Smooth muscle cell (in vitro differentiated cells): ENCODE data around the gene OTOF. TPM values are rescaled to one million over a fixed set of nuclear protein-coding genes. Genes with fewer than 3 reads are reported as not detected.

Source experiments
- DNase-seq: peaks from one replicate; lab custom pipeline; 2025; ENCODE audit not compliant: unreplicated experiment; lab: John Stamatoyannopoulos, UW
- H2AFZ ChIP-seq: fragments of 200-600 bp; sonication (generic); 2 replicates; pipeline ENCODE4 v1.6.0; 2016; ENCODE audit warnings: antibody characterized with exemption, low read depth, mild to moderate bottlenecking
- H3F3A ChIP-seq: fragments of 200-600 bp; sonication (generic); 2 replicates; pipeline ENCODE4 v1.6.0; 2017; ENCODE audit warnings: antibody characterized with exemption, low read depth
- H3K27ac ChIP-seq: fragments of 200-600 bp; sonication (generic); 2 replicates; pipeline ENCODE4 v1.5.1; 2016; ENCODE audit warnings: low read depth, mild to moderate bottlenecking
- H3K27me3 ChIP-seq: fragments of 200-600 bp; sonication (generic); 2 replicates; pipeline ENCODE4 v1.6.1; 2016; ENCODE audit warnings: low read depth, mild to moderate bottlenecking
- H3K36me3 ChIP-seq: fragments of 200-600 bp; sonication (generic); 2 replicates; pipeline ENCODE4 v1.5.1; 2016; ENCODE audit warnings: low read depth
- H3K4me1 ChIP-seq: fragments of 200-600 bp; sonication (generic); 2 replicates; pipeline ENCODE4 v1.5.1; 2016; ENCODE audit warnings: low read depth
- H3K4me2 ChIP-seq: fragments of 200-600 bp; sonication (generic); 2 replicates; pipeline ENCODE4 v1.6.0; 2016; ENCODE audit warnings: mild to moderate bottlenecking
- H3K4me3 ChIP-seq: fragments of 200-600 bp; sonication (generic); 2 replicates; pipeline ENCODE4 v1.5.1; 2016; ENCODE audit warnings: mild to moderate bottlenecking
- H3K79me2 ChIP-seq: fragments of 200-600 bp; sonication (generic); 2 replicates; pipeline ENCODE4 v1.6.0; 2016; ENCODE audit warnings: low read depth, mild to moderate bottlenecking
- H3K9ac ChIP-seq: fragments of 200-600 bp; sonication (generic); 2 replicates; pipeline ENCODE4 v1.6.0; 2016; ENCODE audit warnings: low read depth
- H3K9me3 ChIP-seq: fragments of 200-600 bp; sonication (generic); replicated peaks from 2 replicates; pipeline ENCODE4 v1.5.1; 2016; ENCODE audit warnings: low read depth
- H4K20me1 ChIP-seq: fragments of 200-600 bp; sonication (generic); 2 replicates; pipeline ENCODE4 v1.6.0; 2016; ENCODE audit warnings: low read depth
- WGBS: methylation state at CpG from one replicate; pipeline ENCODE4 v1.1.7; 2016; ENCODE audit warnings: low lambda C conversion rate; 5-methylcytosine and 5-hydroxymethylcytosine counted together
- polyA plus RNA-seq: library from polyadenylated mRNA; unstranded; fragments of >200 nt; fragmentation: Nextera tagmentation; extraction: Ambion mirVana; gene quantifications from 2 replicates; pipeline ENCODE4 v1.2.1, GENCODE V29; 2016
- total RNA-seq: library from RNA; depleted of rRNA; stranded (reverse); fragments of >200 nt; gene quantifications from 2 replicates; pipeline ENCODE4 v1.2.3, GENCODE V29; 2014
- TF ChIP-seq, protein P1 (sequence below): fragments of 200-600 bp; sonication (generic); IDR thresholded peaks from 2 replicates; pipeline ENCODE4 v1.5.1; 2017; ENCODE audit warnings: borderline replicate concordance, mild to moderate bottlenecking, antibody characterized with exemption; ENCODE audit not compliant: insufficient read depth, poor library complexity, severe bottlenecking

Gene OTOF
- total RNA-seq (not detected in 2 replicates), polyA plus RNA-seq (0.05 TPM in 1 of 2 replicates, not detected in the other)

DNA sequence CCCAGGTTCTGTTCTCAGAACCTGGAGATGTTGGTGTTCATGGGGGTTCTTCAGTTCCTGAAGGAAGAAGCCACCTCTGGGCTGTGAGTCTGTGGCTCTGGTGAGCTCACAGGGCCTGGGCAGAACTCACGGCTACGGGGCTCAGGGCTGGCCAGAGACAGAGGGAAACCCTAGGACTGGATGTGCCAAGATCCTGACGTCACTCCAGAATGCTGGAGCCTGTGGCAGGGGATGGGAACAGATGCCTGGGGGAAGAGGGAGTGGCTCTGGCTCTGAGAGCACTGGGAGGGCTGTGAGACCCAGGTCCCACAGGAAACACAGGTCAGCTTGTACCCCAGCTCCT lies at the start of gene OTOF:
TSS of gene OTOF (minus strand) at position 214 of the 343 bp plus-strand sequence.
- H3K9ac ChIP-seq = no peak within 1 kb of the TSS
- H3F3A ChIP-seq = no peaks in the 10 kb centered on the region
- H3K36me3 ChIP-seq = no peaks in the 10 kb centered on the region
- no peaks in the 10 kb centered on the region for H4K20me1 ChIP-seq
- WGBS = 39% methylated on average over 3 of the region's 3 CpGs
- no peak within 1 kb of the TSS for H3K4me3 ChIP-seq
- H3K79me2 ChIP-seq = no peaks in the 10 kb centered on the region
- no peak for DNase-seq
- H2AFZ ChIP-seq = no peak within 1 kb of the TSS
- TF ChIP-seq, protein P1, sequence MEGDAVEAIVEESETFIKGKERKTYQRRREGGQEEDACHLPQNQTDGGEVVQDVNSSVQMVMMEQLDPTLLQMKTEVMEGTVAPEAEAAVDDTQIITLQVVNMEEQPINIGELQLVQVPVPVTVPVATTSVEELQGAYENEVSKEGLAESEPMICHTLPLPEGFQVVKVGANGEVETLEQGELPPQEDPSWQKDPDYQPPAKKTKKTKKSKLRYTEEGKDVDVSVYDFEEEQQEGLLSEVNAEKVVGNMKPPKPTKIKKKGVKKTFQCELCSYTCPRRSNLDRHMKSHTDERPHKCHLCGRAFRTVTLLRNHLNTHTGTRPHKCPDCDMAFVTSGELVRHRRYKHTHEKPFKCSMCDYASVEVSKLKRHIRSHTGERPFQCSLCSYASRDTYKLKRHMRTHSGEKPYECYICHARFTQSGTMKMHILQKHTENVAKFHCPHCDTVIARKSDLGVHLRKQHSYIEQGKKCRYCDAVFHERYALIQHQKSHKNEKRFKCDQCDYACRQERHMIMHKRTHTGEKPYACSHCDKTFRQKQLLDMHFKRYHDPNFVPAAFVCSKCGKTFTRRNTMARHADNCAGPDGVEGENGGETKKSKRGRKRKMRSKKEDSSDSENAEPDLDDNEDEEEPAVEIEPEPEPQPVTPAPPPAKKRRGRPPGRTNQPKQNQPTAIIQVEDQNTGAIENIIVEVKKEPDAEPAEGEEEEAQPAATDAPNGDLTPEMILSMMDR = no peak
- peaks cover 8% of the 10 kb centered on the region for H3K4me1 ChIP-seq
- no peaks in the 10 kb centered on the region for H3K27me3 ChIP-seq
- H3K9me3 ChIP-seq = no peaks in the 10 kb centered on the region
- H3K4me2 ChIP-seq = no peak within 1 kb of the TSS
- no peak within 1 kb of the TSS for H3K27ac ChIP-seq

DNA sequence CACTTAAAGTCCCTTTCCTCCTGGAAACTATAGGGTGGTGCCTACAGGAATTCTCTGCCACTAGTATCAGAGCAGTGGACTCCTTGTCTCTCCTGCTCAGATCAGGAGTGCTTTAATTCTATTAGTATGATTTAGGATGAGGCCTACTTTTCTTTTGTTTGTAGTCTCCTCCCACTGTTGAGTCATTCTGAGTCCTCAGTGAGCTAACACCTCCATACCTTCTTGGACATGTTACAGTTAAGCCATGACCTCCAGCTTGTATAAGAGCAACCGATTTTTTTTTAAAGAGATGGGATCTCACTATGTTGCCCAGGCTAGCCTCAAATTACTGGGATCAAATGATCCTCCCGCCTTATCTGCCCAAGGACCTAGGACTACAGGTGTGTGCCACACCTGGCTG lies 48.7 kb upstream of the OTOF start:
- peaks cover 10% of the 10 kb centered on the region for H3K4me1 ChIP-seq
- H3K9me3 ChIP-seq = no peaks in the 10 kb centered on the region
- DNase-seq = no peak
- H3K36me3 ChIP-seq = no peaks in the 10 kb centered on the region
- no peak overlapping the region for H3K4me3 ChIP-seq
- TF ChIP-seq, protein P1 = no peak
- no peaks in the 10 kb centered on the region for H3K79me2 ChIP-seq
- no peak overlapping the region for H3K9ac ChIP-seq
- H3K27ac ChIP-seq = no peak overlapping the region
- no peak overlapping the region for H3K4me2 ChIP-seq
- H4K20me1 ChIP-seq = no peaks in the 10 kb centered on the region
- H3F3A ChIP-seq = no peaks in the 10 kb centered on the region
- 82% methylated on average over 2 of the region's 2 CpGs for WGBS
- H2AFZ ChIP-seq = no peak overlapping the region
- no peaks in the 10 kb centered on the region for H3K27me3 ChIP-seq

DNA sequence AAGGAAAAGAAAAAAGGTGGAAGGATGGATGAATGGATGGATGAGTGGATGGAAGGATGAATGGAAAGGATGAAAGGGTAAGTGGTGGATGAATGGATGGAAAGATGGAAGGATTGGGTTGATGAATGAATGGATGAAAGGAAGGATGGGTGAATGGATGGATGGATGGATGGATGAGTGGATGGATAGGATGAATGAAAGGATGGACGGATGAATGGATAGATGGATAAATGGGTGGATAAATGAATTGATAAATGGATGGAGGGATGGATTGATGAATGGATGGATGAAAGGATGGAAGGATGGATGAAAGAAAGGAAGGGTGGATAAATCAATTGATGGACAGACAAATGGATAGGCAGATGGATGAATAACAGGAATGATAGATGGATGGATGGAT lies 48.2 kb upstream of the OTOF start:
- no peaks in the 10 kb centered on the region for H3F3A ChIP-seq
- TF ChIP-seq, protein P1 = no peak
- WGBS = 92% methylated on average over 1 of the region's 1 CpG

DNA sequence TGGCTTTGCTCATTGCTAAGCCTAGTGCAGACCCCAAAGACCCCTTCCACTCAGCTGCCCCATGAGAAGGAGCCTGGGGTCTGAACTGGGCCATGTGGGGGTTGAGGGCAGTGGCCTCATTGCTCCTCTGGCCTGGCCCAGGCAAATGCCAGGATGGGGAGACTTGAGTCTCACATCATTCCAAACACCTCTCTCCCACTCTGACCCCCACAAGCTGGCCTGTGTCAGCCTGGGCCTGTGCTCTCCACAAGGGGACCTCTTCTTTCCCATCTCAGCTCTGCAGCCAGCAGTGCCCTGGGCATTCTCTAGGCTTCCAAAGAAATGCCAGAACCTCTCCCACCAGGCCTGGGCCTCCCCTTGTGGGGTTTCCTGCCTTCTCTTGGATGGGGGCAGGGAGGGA lies 45.8 kb upstream of the OTOF start:
- Histone ChIP-seq H3K4me1 (peaks cover 7% of the 10 kb centered on the region), H2AFZ (no peak overlapping the region), H3K9me3 (no peaks in the 10 kb centered on the region), H3K27me3 (no peaks in the 10 kb centered on the region), H3F3A (no peaks in the 10 kb centered on the region), H3K27ac (no peak overlapping the region), H3K79me2 (no peaks in the 10 kb centered on the region), H3K4me3 (no peak overlapping the region), H3K36me3 (no peaks in the 10 kb centered on the region), H3K9ac (no peak overlapping the region), H4K20me1 (no peaks in the 10 kb centered on the region), H3K4me2 (no peak overlapping the region)
- TF ChIP-seq, protein P1 = no peak
- no peak for DNase-seq

More for the DNA sequence above, 48.2 kb upstream of the OTOF start:
- H2AFZ ChIP-seq = no peak overlapping the region
- no peaks in the 10 kb centered on the region for H4K20me1 ChIP-seq
- H3K4me1 ChIP-seq = peaks cover 14% of the 10 kb centered on the region
- no peak overlapping the region for H3K4me2 ChIP-seq
- H3K79me2 ChIP-seq = no peaks in the 10 kb centered on the region
- no peaks in the 10 kb centered on the region for H3K9me3 ChIP-seq
- DNase-seq = no peak
- H3K36me3 ChIP-seq = no peaks in the 10 kb centered on the region
- no peak overlapping the region for H3K4me3 ChIP-seq
- no peaks in the 10 kb centered on the region for H3K27me3 ChIP-seq
- H3K9ac ChIP-seq = no peak overlapping the region
- no peak overlapping the region for H3K27ac ChIP-seq
